ENCODE measurements around the gene LIN37.

Gene LIN37

DNA sequence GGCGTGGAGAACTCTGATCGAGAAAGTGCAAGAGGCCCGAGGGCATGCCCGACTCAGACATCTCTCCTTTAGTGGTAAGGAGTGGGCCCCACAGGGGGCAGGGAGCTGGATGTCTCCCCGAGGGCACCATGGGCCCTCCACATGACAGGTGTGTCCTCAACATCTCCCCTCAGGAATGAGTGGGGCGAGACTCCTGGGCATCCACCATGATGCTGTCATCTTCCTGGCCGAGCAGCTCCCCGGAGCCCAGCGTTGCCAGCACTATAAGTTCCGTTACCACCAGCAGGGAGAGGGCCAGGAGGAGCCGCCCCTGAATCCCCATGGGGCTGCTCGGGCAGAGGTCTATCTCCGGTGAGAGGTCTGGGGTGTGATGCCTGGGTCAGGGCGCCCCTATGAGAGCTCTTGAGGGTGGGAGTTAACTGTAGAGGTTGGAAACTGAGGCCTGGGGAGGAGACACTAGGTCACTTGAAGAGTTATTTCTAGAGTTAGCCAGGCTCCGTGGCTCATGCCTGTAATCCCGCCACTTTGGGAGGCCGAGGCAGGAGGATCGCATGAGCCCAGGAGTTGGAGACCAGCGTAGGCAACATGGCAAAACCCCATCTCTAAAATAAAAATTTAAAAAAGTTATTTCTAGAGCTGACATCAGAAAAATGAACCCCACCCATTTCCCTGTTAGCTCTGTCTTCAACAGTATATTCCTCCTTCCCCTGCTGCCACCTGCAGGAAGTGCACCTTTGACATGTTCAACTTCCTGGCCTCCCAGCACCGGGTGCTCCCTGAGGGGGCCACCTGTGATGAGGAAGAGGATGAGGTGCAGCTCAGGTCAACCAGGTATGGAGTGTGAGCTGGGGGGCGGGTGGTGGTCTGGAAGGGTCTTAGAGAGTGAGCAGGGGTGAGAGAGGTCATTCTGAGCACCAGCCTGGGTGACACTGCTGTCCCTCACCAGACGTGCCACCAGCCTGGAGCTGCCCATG lies 11.2 kb upstream of the LIN37 start:
- peak; percentile 34 for DNase-seq

DNA sequence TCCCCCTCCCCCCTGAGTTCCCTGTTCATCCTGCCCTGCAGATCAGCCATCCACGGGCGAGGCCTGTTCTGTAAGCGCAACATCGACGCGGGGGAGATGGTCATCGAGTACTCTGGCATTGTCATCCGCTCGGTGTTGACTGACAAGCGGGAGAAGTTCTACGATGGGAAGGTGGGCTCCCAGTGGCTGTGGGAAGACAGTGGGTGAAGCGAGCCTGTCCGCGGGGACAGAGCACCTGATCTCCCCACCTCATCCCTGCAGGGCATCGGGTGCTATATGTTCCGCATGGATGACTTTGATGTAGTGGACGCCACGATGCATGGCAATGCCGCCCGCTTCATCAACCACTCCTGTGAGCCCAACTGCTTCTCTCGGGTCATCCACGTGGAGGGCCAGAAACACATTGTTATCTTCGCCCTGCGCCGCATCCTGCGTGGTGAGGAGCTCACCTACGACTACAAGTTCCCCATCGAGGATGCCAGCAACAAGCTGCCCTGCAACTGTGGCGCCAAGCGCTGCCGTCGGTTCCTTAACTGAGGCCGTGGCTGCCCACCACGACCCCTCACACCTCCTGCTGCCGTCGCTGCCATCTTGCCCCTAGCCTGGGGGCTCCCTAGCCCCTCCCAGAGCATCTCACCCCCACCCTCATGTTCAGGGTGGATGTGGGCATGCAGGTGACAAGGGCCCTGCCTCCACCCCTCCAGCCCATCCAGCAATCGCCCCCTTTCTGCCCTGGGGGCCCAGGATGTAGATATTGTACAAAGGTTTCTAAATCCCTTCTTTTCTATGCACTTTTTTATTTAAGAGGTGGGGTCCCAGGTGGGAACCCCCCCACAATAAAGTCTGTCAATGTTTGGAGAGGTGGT lies 10.1 kb upstream of the LIN37 start:
- DNase-seq = no peak

DNA sequence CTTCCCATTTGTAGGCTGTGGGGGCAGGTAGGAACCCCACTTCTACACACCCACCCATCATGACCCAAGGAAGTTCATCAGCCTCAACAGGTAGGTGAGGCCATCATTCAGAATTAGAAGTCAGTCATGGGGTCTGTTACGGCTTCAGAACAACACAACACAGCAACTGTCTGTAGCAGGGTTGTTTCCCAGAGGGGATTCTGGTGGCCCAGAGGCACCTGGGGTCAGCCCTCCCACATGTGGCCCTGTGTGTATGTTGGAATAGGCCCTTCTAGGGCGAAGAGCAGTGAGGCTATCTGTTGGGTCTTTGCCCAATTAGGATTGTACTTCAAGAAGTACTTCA lies 9.5 kb upstream of the LIN37 start:
- DNase-seq = no peak

DNA sequence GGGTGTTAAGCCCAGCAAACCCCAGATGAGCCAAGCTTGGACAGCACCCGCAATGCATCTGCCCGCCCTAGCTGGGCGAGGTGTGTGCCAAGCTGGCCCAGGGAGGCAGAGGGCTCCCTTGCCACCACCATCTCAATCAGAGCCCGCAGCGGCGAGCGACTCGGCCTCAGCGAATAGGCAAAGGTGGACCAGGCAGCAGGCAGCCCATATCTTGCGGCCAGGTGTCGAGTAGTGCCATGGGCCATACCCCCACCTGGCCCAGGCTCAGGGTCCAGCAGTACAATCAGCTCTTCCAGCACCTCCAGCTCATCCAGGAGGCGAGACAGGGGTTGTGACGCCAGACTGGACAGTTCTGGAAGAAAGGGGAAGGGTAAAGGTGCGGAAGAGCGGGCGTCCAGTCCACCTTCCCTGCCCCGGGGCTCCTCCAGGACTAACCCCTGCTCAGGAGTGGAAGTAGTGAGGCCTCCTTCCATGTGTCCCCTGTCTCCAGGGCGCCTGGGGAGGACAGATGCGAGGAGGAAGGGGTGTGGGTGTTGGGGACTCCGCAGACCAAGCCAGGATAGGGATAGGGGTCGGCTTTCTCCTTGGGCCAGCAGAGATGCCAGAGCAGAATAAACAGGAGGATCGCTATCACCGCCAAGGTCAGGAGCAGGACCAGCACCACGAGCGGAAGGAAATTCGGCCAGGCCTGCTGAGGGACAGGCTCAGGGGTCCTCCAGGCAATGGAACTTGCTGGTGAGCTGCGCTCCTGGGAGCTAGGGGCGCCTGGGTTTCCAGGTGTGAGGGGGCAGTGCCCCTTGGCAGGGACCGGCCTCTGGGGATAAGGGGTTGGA lies 8.9 kb upstream of the LIN37 start:
- no peak for DNase-seq

DNA sequence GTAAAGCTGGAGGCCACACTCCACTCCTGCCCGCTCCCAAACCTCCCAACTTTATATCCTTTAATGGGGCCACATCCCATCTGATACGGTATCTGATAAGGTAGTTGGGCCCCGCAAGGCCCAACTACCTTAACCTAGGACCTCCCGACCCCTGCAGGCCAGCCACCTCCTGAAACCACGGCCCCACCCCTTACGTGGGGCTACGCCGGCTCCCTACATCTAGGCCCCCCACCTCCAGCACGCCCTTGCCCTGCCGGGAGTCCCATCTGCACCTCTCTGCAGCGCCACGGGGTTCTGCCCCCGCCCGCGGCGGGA lies 8.3 kb upstream of the LIN37 start:
- no peak for DNase-seq

DNA sequence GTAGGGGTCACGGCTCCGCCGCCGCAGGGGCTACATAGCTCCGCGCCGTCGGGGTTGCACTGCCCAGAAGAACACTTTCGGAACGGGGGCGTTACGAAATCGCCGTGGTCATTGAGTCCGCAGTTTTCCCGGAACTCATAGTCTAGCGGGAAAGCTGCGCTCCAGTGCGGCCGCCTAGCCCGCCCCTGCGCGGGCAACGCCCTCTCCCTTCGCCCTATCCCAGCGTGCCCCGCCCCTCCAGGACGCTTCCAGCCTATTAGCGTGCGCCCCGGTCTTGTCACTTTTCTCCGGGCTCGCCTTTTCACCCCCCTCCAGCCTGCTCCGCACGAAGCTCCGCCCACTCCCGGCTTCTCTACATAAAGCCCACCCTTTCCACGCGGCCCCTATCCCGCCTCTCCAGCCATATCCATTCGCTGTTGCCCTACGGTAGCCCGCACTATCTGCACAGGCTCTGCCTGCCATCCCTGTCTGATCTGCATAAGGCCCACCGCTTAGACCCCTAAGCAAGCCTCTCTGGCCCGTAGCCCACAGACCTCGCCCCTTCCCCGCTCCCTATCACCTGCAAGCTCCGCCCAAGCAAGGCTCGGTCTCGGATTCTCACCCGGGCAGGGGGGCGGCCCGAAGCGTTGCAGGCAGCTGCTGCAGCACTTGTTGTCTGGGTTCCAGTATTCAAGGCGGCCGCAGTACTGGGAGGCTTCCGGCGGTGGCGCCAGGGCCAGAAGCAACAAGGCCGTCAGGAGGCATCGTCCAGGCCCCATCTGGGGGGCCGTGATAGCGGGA lies 7.8 kb upstream of the LIN37 start:
- DNase-seq = peak; percentile 97

DNA sequence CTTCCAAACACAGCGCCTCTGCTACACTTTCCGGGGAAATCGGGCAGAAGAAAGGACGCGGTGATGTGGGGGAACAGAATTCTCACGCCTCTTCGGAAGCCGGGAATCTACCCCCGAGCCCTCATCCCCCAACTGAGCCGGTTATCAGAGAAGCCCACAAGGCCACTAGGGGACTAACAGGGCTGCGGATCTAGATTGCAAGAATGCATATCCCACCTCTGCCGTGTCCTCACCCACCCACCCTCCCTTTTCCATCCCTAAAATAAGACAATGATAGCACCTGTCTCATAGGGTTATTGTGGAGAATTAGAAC lies 7.2 kb upstream of the LIN37 start:
- DNase-seq = no peak

DNA sequence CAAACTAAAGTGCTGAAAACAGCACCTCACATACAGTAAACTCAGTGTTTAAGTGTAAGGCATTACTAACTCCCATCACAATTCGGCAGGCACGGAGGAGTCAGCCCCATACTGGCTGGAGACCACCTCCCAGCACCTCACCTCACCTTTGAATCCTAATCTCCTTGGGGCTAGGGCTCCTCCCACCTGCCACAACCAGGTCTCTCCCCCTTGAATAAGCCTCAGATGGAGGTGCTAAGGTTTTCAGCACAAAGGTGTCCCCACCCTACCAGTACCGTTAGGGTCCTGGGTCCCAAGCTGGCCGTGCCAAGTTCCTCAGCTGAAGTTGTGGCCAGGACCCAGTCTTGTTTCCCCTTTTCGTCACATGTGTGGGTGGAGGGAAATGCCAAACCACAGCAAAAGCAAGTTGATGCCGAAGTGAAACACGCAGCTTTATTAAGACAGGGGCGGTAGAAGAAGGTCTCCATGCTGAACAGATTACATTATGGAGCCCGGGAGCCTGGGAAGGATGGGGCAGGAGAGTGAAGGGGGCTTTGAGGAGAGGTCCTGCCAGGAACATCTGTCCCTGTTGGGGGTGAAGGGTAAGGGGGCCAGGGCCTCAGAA lies 6.2 kb upstream of the LIN37 start, which contains the start of gene IGFLR1:
TSS of gene IGFLR1 (minus strand) at position 332 of the 604 bp plus-strand sequence. CDS start 1,272 bp downstream, outside the sequence.
- peak; percentile 84 for DNase-seq

DNA sequence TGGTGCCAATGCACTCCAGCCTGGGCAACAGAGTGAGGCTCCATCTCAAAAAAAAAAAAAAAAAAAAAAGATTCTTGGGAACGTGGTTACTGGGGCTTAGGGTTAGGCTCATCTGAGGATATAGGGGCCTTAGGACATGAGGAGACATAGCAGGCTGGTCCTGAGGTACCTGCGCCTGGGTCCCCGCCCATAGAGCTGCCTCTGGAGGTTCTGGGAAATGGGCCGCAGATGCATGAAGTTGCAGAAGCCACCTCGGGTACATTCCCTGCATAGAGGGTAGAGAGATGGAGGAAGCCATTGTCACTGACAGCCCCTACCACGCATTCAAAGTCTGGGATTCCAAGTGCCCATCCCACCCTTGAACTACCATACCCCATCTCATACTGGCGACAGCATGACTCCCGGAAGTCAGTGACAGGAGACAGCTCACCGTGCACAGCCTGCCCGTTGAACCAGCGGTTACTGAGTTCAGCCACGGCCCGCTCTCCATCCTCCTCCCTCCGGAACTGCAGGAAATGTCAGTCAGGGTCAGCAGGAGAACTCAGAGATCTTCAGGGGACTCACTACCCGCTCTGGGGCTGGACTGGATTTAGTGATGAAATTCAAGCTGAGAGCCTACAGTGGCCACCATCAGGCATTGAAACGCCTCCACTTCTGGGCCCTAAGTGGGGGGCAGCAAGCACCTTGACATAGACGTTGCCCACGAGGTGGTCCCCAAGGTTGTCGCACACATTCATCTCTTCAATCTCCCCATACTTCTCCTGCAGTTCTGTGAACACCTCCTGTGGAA lies 4.5 kb upstream of the LIN37 start:
- DNase-seq = no peak

DNA sequence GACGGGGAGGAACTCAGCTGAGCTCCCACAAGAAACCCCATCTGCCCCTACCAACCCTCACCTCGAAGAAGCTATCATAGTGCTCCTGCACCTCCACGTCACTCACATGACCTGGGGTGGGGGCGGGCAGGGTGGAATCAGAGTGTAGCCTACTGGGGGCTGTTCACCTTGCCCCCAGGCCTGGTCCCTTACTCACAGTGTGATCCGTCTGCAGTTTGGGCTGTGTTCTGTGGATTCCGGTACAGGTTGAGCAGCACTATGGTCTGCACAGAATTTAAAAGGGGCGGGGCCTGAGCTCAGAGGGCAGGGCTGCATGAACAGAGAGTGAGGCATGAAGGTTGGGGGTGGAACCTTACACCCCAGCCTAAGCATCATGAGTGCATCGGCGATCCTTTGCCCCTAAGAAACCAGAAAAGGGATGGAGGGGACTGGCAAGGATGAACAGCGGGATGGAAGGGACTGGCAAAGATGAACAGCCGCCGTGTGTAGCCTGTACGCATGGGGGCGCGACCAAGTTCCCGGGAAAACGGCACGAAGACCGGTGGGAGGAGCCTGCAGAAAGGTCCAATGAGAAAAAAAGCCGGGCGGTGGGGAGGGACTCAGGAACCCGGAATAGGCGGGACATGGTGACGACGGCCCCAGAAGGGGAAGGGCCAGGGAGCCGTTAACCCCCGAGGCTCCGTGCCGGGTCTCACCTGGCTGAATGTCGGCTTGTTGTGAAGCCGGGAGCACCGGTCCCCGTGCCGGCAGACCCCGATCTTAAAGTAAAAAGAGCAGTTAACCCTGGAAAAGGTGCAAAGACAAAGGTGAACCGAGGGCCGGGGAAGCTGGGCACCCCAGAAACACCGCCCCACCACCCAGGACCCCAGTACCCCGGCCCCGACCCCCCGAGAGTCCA lies 3.7 kb upstream of the LIN37 start:
- DNase-seq = peak; percentile 97

DNA sequence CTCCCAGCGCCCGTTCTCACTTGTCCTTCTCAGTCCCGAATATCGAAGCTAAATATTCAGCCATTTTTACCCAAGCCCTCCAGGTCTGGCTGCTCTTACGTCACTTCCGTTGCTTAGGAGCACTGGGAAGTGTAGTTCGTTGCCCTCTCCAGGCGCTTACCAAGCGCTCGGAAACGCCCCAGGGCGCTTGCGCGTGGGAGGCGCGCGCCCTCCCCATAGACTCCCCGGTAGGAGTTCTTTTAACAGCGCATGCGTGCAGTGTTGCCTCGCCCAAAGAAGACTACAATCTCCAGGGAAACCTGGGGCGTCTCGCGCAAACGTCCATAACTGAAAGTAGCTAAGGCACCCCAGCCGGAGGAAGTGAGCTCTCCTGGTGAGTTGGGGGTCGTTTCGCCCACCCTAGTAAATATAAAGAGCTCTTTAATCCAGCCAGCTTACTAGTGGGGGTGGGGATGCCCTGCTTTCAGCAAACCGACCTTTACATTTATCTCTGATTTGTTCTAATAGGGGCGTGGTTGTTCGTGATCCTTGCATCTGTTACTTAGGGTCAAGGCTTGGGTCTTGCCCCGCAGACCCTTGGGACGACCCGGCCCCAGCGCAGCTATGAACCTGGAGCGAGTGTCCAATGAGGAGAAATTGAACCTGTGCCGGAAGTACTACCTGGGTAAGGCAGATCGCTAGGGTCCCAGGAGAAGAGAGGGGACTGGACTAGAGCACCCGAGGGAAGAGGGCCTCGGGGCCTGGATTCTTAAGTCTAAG lies 2.9 kb upstream of the LIN37 start, which contains the start of the genes PSENEN and U2AF1L4:
TSS of gene PSENEN (plus strand) at position 324 of the 759 bp plus-strand sequence. CDS start at position 604, 280 bp downstream.
TSS of gene U2AF1L4 (minus strand) at position 91 of the 759 bp plus-strand sequence. CDS start at position 64, 27 bp downstream.
- peak; percentile 99 for DNase-seq

DNA sequence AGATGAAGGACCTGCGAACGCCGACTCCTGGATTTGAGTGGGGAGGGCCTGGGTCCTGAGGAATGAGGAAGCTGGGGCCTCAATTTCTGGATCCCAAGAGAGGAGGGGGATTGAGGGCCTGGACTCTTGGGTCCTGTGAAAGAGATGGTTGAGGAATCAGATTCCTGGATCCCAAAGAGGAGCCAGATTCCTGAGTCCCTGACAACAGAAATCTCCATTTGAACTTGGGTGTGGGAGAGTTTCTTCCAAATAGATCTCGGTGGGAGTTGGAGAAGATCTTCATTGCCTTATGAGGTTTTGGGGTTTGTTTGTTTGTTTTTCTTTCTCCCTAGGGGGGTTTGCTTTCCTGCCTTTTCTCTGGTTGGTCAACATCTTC lies 2.3 kb upstream of the LIN37 start:
- no peak for DNase-seq

DNA sequence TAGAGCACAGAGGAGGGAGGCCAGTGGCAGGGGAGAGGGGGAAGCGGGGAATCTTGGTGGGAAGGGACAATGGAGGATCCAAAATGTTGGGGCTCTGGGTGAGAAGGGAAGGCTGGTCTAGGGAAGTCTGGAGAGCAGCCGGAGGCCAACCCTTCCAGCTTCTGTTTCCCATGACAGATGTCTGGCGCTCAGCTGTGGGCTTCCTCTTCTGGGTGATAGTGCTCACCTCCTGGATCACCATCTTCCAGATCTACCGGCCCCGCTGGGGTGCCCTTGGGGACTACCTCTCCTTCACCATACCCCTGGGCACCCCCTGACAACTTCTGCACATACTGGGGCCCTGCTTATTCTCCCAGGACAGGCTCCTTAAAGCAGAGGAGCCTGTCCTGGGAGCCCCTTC lies 1.8 kb upstream of the LIN37 start:
- no peak for DNase-seq

DNA sequence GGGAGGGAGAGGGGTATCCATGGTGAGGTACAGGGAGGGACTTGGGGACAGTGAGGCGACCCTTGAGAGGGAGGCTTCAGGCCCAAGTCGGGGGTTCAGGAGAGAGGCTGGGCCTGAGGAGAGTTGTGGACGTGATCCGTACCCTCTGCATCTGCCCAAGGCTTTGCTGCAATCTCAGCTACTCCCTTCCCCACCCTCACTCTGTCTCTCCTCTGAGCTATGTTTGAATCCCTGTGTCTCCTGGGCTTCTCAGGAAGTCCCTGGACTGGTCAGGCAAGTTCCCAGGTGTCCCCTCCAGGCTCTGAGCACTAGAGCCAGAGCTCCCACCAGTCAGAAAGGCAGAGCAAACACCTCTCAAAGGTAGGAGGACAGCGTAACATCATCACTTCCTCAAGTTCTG lies 1.8 kb downstream of the LIN37 start:
- DNase-seq = no peak

DNA sequence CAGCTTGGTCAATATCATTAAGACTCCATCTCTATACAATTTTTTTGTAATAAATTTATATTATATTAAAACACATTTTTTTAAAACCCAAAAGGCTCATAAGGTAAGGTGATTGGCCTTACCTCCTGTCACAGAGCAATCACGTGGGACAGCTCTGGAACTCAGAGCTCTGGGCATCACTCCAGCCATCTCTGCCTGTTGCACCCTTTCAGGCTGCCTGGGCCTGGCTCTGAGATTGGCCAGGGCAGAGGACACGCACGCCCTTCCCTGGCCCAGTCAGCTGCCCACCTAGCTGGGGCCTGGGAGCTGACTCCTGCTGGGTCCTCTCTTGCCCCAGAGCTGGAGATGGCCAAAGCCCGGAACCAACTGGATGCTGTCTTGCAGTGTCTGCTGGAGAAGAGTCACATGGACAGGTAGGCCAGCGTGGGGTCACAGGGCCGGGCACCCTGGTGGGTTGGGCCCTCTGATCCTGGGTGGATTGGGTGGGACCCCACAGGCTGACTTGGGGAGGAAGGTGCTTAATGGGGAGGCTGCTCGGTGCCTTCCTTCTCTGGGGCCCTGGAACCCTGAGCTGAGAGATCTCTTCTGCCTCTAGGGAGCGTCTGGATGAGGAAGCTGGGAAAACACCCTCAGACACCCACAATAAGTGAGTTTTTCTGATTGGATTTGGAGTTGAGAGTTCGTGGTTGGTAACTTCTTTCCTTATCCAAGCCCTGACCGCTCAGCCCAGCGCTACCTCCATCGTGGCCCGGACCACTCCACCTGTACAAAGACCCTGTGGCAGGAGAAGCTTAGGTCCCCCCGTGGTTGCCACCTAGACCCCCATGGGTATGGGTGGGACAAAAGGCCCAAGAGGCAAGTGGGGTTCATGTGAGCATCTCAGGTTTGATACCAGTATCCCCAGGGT lies 3.7 kb downstream of the LIN37 start:
- DNase-seq = no peak

DNA sequence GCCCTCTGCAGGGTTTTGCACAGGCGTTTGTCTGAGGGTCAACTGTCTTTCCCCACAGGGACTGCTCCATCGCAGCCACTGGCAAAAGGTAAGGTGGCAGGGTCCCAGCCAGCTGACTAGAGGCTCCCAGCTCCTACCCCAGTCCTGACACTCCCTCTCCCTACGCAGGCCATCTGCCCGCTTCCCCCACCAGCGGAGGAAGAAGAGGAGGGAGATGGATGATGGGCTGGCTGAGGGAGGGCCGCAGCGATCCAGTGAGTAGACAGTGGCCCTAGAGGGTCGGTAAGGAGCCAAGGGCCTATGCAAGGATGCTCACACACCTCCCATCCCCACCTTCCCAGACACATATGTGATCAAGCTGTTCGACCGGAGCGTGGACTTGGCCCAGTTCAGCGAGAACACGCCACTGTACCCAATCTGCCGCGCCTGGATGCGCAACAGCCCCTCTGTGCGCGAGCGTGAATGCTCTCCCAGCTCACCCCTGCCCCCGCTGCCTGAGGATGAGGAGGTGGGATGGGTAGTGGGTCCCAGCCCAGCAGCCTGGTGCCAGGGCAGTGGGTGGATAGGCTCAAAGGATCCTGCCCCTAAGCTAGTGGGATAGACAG lies 4.5 kb downstream of the LIN37 start:
- DNase-seq = no peak

DNA sequence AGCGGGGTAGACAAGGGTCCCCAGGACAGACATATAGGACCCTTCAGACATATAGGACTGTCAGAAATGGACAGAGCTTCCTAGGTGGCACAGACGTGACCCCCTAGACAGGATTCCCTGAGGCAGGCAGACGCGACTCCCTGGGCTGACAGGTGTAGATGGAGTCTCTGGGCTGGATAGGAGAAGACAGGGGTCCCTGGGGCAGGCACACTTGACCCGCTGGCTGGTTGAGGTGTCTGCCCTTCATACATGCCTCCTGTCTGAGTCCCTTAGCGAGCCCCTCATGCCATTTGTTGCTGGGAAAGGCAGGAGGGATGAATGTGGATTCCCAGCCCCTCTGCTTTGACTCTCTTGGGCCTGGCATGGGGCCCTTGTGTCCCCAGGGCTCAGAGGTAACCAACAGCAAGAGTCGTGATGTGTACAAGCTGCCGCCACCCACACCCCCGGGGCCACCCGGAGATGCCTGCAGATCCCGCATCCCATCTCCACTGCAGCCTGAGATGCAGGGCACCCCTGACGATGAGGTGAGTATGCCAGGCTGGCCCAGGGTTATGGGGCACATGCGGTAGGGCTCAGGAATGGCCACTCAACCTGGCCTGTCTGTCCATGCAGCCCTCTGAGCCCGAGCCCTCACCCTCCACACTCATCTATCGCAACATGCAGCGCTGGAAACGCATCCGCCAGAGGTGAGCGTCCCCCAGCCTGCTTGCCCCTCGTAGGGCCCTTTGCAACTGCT lies 5.4 kb downstream of the LIN37 start:
- DNase-seq = no peak

Measured in activated CD4-positive, alpha-beta T cell treated with anti-CD3 and anti-CD28 coated beads, Interleukin-10, Interleukin-2, amounts not matched to agents 100 ng/mL and 50 ng/mL, durations not matched to agents 16 hours and 8 hours (primary cell).